Panc1 (cell line): ENCODE measurements around the gene TBXA2R.

Source experiments
- CTCF ChIP-seq: fragments of 450-650 bp; IDR thresholded peaks from 2 replicates; pipeline ENCODE4 v1.5.1; 2017; ENCODE audit warnings: mild to moderate bottlenecking
- POLR2AphosphoS5 ChIP-seq: IDR thresholded peaks from 2 replicates; pipeline ENCODE4 v1.6.1; 2012; ENCODE audit warnings: mild to moderate bottlenecking, low read depth, low read length, moderate library complexity
- REST ChIP-seq, 2 experiments: IDR thresholded peaks; 2 replicates each; pipeline ENCODE4 v1.6.1; 2011 to 2012; ENCODE audit warnings: low read depth in 2 of 2, control low read depth in 1 of 2, low read length in 1 of 2, mild to moderate bottlenecking in 1 of 2, moderate library complexity in 1 of 2; ENCODE audit not compliant: insufficient read depth in 1 of 2
- SIN3A ChIP-seq: IDR thresholded peaks from 2 replicates; pipeline ENCODE4 v1.6.1; 2012; ENCODE audit warnings: low read depth, mild to moderate bottlenecking, low read length, moderate library complexity, borderline replicate concordance; ENCODE audit not compliant: insufficient read depth
- TCF7L2 ChIP-seq: IDR thresholded peaks from 2 replicates; pipeline ENCODE4 v1.6.1; 2011; ENCODE audit warnings: mild to moderate bottlenecking, low read depth, low read length, inconsistent platforms

GRCh38 chr19:3642987-3643673 lies 36.5 kb upstream of the TBXA2R start:
- no peak for TF ChIP-seq TCF7L2
- TF ChIP-seq CTCF, result no peak
- no peak for TF ChIP-seq POLR2AphosphoS5
- TF ChIP-seq REST (IDR thresholded peaks at IDR 0.05; ENCODE audit: insufficient read depth in 1 of 2, low read depth in 2 of 2, low read length in 1 of 2), result no peak
- TF ChIP-seq SIN3A, result no peak
